Chondrocyte (in vitro differentiated cells): ENCODE results near the gene WDR27. TPM values are rescaled to one million over a fixed set of nuclear protein-coding genes. Genes with fewer than 3 reads are reported as not detected.
"Not testable (repeated sequence)": the region's sequence is repeated elsewhere in the genome, so short reads cannot be mapped to it uniquely, and the experiment has no call there.

ENCODE experiments used
- DNase-seq: peaks from one replicate; pipeline ENCODE4 v3.0.0; 2021; ENCODE audit warnings: mixed read lengths, low spot score
- H3K27ac Mint-ChIP-seq: one replicate; pipeline ENCODE4 v1.8.0; 2021; ENCODE audit warnings: mild to moderate bottlenecking, moderate library complexity, mixed read lengths; ENCODE audit not compliant: unreplicated experiment
- H3K27me3 Mint-ChIP-seq: 2 replicates; pipeline ENCODE4 v1.8.0; 2021; ENCODE audit warnings: low read depth, mixed read lengths
- H3K36me3 Mint-ChIP-seq: 2 replicates; pipeline ENCODE4 v1.8.0; 2021; ENCODE audit warnings: low read depth, mixed read lengths
- H3K4me1 Mint-ChIP-seq: 2 replicates; pipeline ENCODE4 v1.8.0; 2021; ENCODE audit warnings: low read depth, mild to moderate bottlenecking, mixed read lengths
- H3K4me3 Mint-ChIP-seq: one replicate; pipeline ENCODE4 v1.8.0; 2021; ENCODE audit warnings: mild to moderate bottlenecking, moderate library complexity, mixed read lengths; ENCODE audit not compliant: unreplicated experiment
- H3K9me3 Mint-ChIP-seq: 2 replicates; pipeline ENCODE4 v1.8.0; 2021; ENCODE audit warnings: low read depth, mixed read lengths
- total RNA-seq: library from RNA; stranded (reverse); gene quantifications from 3 replicates; pipeline ENCODE4 v1.2.1, GENCODE V29; 2021
- TF ChIP-seq, protein P1 (sequence below): fragments of 200-600 bp; sonication (generic); IDR thresholded peaks from 2 replicates; pipeline ENCODE4 v1.5.0; 2021; ENCODE audit warnings: antibody characterized with exemption, mild to moderate bottlenecking, moderate library complexity

Gene WDR27
- total RNA-seq, 1 donor from 2014 or later = 24.9 TPM

DNA sequence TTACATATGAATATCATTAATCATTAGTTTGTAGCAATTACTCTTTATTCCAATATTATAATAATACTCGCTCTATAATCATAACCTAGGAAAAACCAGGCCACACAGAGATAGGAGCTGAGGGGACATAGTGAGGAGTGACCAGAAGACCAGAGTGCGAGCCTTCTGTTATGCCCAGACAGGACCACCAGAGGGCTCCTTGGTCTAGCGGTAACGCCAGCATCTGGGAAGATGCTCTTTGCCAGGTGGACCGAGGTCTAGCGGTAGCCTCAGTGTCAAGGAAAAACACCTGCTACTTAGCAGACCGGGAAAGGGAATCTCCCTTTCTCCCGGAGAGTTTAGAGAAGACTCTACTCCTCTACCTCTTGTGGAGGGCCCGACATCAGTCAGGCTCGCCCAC lies 4.7 kb downstream of the WDR27 start:
- not testable (repeated sequence) for DNase-seq, H3K27ac Mint-ChIP-seq, H3K9me3 Mint-ChIP-seq, H3K4me3 Mint-ChIP-seq, H3K36me3 Mint-ChIP-seq, H3K27me3 Mint-ChIP-seq
- TF ChIP-seq, protein P1, sequence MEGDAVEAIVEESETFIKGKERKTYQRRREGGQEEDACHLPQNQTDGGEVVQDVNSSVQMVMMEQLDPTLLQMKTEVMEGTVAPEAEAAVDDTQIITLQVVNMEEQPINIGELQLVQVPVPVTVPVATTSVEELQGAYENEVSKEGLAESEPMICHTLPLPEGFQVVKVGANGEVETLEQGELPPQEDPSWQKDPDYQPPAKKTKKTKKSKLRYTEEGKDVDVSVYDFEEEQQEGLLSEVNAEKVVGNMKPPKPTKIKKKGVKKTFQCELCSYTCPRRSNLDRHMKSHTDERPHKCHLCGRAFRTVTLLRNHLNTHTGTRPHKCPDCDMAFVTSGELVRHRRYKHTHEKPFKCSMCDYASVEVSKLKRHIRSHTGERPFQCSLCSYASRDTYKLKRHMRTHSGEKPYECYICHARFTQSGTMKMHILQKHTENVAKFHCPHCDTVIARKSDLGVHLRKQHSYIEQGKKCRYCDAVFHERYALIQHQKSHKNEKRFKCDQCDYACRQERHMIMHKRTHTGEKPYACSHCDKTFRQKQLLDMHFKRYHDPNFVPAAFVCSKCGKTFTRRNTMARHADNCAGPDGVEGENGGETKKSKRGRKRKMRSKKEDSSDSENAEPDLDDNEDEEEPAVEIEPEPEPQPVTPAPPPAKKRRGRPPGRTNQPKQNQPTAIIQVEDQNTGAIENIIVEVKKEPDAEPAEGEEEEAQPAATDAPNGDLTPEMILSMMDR = peak; percentile 70
- H3K4me1 Mint-ChIP-seq = peaks cover 20% of the 10 kb centered on the region

DNA sequence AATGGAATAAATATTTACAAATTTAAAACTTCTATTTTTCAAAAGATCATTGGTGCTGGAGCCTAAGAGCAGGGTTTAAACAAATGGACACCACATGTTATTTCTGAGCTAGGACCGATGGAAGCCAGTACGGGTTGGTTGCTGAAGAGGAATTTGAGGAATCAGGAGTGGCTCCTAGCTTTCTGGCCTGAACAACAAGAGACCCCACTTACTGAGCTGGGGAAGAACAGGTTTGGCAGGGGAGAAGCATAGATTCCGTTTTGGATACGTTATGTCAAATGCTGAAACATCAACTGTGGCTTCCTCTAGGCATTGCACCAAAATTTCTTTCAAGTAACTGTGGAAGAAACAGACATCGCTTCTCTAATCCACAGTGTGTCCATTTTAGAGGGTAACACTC lies 6.7 kb downstream of the WDR27 start:
- TF ChIP-seq, protein P1 = no peak
- DNase-seq = no peak
- no peaks in the 10 kb centered on the region for H3K27me3 Mint-ChIP-seq
- H3K4me1 Mint-ChIP-seq = peaks cover 24% of the 10 kb centered on the region
- peaks cover 10% of the 10 kb centered on the region for H3K36me3 Mint-ChIP-seq
- H3K4me3 Mint-ChIP-seq = no peak overlapping the region
- H3K9me3 Mint-ChIP-seq = peaks cover 8% of the 10 kb centered on the region
- H3K27ac Mint-ChIP-seq = no peak overlapping the region

DNA sequence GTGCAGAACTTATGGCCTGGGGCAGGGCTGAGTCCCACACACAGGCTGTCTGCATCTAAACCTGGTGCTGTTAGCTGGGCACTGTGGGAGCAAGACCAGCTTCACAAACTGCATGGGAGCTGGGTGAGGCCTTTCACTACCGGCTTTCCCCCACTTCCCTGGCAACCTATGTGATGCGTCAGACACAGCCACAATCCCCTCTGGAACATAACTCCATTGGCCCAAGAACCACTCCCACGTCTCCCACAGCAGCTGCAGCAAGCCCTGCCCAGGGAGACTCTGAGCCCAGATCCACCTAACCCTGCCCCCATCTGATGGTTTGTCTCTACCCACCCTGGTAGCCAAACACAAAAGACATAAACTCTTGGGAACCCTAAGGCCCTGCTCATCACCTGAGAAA lies 9.3 kb downstream of the WDR27 start:
- peaks cover 8% of the 10 kb centered on the region for H3K9me3 Mint-ChIP-seq
- H3K36me3 Mint-ChIP-seq = peaks cover 15% of the 10 kb centered on the region

DNA sequence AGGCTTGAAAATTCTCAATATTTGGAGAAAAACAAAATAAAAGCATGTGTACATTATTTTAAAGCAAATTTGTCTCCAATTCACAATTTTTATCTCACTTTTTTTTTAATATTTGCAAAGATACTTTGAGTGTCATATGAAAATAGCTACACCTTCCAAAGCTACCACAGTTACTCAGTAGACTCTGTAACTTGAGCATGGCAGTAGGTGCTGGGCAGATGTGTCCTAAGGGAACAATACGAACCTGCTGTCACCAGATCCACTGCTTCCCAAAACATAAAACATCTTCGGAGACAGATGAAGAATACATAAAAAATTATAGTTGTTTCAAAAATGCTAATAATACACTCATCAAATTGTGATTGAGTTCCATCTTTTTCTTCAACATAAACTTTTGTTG lies 10.6 kb downstream of the WDR27 start:
- no peak for DNase-seq
- Mint-ChIP-seq H3K9me3 (peaks cover 14% of the 10 kb centered on the region), H3K4me3 (no peak overlapping the region), H3K4me1 (peaks cover 22% of the 10 kb centered on the region), H3K27me3 (no peaks in the 10 kb centered on the region), H3K27ac (no peak overlapping the region), H3K36me3 (peaks cover 24% of the 10 kb centered on the region)
- TF ChIP-seq, protein P1 = no peak

More for the DNA sequence above, 9.3 kb downstream of the WDR27 start:
- H3K27ac Mint-ChIP-seq = peak overlapping the region; percentile 60
- TF ChIP-seq, protein P1 = no peak
- DNase-seq = no peak
- H3K4me3 Mint-ChIP-seq = no peak overlapping the region
- H3K4me1 Mint-ChIP-seq = peaks cover 22% of the 10 kb centered on the region
- H3K27me3 Mint-ChIP-seq = no peaks in the 10 kb centered on the region

DNA sequence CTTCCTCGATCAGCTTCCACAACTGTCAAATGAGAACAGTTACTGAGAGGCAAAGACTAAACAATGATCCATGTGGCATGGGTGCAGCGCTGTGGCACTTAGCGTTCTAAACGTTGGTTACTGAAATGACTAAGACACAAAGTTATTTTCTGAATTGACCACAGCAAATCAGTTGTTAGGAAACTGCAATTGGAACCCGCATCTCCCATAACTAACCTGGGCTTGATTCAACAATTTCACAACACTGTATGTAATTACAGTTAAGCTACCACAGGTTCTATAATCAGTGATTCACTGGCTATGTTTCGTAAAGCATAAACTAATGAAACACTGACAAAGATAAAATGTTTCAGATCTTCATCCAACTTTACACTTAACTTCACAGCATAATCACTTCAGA lies 12.5 kb downstream of the WDR27 start:
- DNase-seq = no peak
- Mint-ChIP-seq H3K4me3 (no peak overlapping the region), H3K9me3 (peaks cover 22% of the 10 kb centered on the region), H3K4me1 (peaks cover 22% of the 10 kb centered on the region), H3K27me3 (no peaks in the 10 kb centered on the region), H3K36me3 (peaks cover 35% of the 10 kb centered on the region), H3K27ac (no peak overlapping the region)
- TF ChIP-seq, protein P1 = no peak
